Stimulated activated CD8-positive, alpha-beta memory T cell treated with anti-CD3 and anti-CD28 coated beads, Interleukin-15, amount 100 ng/mL, for 1 hour (primary cell): Measurements from ENCODE around the gene SPPL3.
"Not testable (repeated sequence)": the region's sequence is repeated elsewhere in the genome, so short reads cannot be mapped to it uniquely, and the experiment has no call there.

Experiments
- DNase-seq: peaks from one replicate; pipeline ENCODE4 v3.0.0-alpha.2; 2020; ENCODE audit warnings: low read depth

Gene SPPL3

GRCh38 chr12:120844768-120845449 lies 59.2 kb downstream of the SPPL3 start:
- no peak for DNase-seq

GRCh38 chr12:120844297-120844696 lies 59.9 kb downstream of the SPPL3 start:
- no peak for DNase-seq

- DNase-seq = no peak
Measured at GRCh38 chr12:120843472-120843871, 60.7 kb downstream of the SPPL3 start.

- no peak for DNase-seq
Measured at GRCh38 chr12:120842595-120842994, 61.6 kb downstream of the SPPL3 start.

- no peak for DNase-seq
Measured at GRCh38 chr12:120841525-120841924, 62.6 kb downstream of the SPPL3 start.

GRCh38 chr12:120839503-120839902 lies 64.7 kb downstream of the SPPL3 start:
- DNase-seq = no peak

GRCh38 chr12:120838629-120839383 lies 65.4 kb downstream of the SPPL3 start:
- not testable (repeated sequence) for DNase-seq

GRCh38 chr12:120836114-120836684 lies 68.0 kb downstream of the SPPL3 start:
- no peak for DNase-seq

GRCh38 chr12:120835657-120836056 lies 68.5 kb downstream of the SPPL3 start:
- DNase-seq = no peak

GRCh38 chr12:120835304-120835612 lies 68.9 kb downstream of the SPPL3 start:
- no peak for DNase-seq

GRCh38 chr12:120834489-120835303 lies 69.5 kb downstream of the SPPL3 start:
- no peak for DNase-seq

GRCh38 chr12:120833849-120834248 lies 70.3 kb downstream of the SPPL3 start:
- DNase-seq = no peak

GRCh38 chr12:120832737-120833136 lies 71.4 kb downstream of the SPPL3 start:
- DNase-seq = no peak

GRCh38 chr12:120831648-120832267 lies 72.4 kb downstream of the SPPL3 start:
- DNase-seq = no peak

GRCh38 chr12:120830966-120831365 lies 73.2 kb downstream of the SPPL3 start:
- DNase-seq = no peak

GRCh38 chr12:120830052-120830940 lies 73.9 kb downstream of the SPPL3 start:
- DNase-seq = no peak

GRCh38 chr12:120826335-120826734 lies 77.8 kb downstream of the SPPL3 start:
- DNase-seq = no peak

GRCh38 chr12:120825337-120825736 lies 78.8 kb downstream of the SPPL3 start:
- DNase-seq = no peak

- DNase-seq = no peak
Measured at GRCh38 chr12:120822832-120823503, 81.2 kb downstream of the SPPL3 start.

GRCh38 chr12:120821878-120822277 lies 82.3 kb downstream of the SPPL3 start:
- DNase-seq = no peak
